Measurements from ENCODE around the gene PPP1R2. TPM values are rescaled to one million over a fixed set of nuclear protein-coding genes. Genes with fewer than 3 reads are reported as not detected.

Gene PPP1R2
- total RNA-seq, 1 donor from 2014 or later: 25.7 TPM

GRCh38 chr3:195540027-195540426 lies 3.1 kb downstream of the PPP1R2 start:
- Mint-ChIP-seq H3K27ac (peak overlapping the region; percentile 36), H3K9me3 (no peaks in the 10 kb centered on the region), H3K4me1 (ENCODE audit: unreplicated experiment) (peaks cover 38% of the 10 kb centered on the region), H3K27me3 (peaks cover 2% of the 10 kb centered on the region), H3K4me3 (peak overlapping the region; percentile 81), H3K36me3 (peaks cover 11% of the 10 kb centered on the region)
- no peak for TF ChIP-seq CTCF (conservative IDR thresholded peaks at IDR 0.05)
- no peak for DNase-seq (ENCODE audit: extremely low spot score, unreplicated experiment)

DNA sequence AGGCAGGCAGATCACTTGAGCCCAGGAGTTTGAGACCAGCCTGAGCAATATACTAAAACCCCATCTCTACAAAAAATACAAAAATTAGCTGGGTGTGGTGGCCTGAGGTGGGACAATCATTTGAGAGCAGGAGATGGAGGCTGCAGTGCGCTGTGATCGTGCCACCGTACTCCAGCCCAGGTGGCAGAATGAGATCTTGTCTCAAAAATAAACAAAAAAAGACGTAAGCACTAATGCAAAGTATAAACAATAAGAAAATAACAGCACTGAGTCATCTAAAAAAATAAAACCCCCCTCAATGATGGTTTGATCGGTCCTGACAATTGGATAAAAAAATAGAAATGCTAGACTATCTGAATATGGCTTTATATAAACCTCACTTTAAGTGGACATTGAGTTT lies 3.6 kb downstream of the PPP1R2 start:
- H3K4me1 Mint-ChIP-seq (ENCODE audit: unreplicated experiment): peaks cover 38% of the 10 kb centered on the region
- H3K27ac Mint-ChIP-seq: no peak overlapping the region
- no peak for DNase-seq (ENCODE audit: extremely low spot score, unreplicated experiment)
- H3K9me3 Mint-ChIP-seq: no peaks in the 10 kb centered on the region
- H3K4me3 Mint-ChIP-seq: peak overlapping the region; percentile 24
- TF ChIP-seq CTCF (conservative IDR thresholded peaks at IDR 0.05): no peak
- H3K27me3 Mint-ChIP-seq: no peaks in the 10 kb centered on the region
- H3K36me3 Mint-ChIP-seq: peaks cover 11% of the 10 kb centered on the region

DNA sequence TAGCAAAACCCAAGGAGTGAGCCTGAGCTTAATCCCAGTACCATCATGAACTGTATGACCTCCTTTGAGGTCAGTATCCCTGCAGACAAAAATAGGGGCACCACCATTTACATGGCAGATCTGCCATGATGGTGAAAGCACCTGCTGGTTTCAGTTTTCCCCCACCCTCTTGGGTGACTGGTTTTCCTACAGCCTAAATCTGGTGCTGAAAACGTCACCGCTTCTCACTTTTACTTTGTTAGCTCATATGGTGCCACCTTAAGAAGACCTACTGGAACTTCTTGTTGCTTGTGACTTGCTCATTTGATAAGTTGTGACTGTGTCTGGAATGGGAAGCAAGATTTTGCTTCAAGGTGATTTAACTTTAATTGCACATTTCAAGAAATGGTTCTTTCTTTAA lies 5.1 kb downstream of the PPP1R2 start:
- no peaks in the 10 kb centered on the region for H3K9me3 Mint-ChIP-seq
- no peaks in the 10 kb centered on the region for H3K27me3 Mint-ChIP-seq
- peaks cover 14% of the 10 kb centered on the region for H3K36me3 Mint-ChIP-seq
- H3K4me1 Mint-ChIP-seq (ENCODE audit: unreplicated experiment): peaks cover 42% of the 10 kb centered on the region
- no peak for TF ChIP-seq CTCF (conservative IDR thresholded peaks at IDR 0.05)
- DNase-seq (ENCODE audit: extremely low spot score, unreplicated experiment): no peak
- H3K4me3 Mint-ChIP-seq: no peak overlapping the region
- no peak overlapping the region for H3K27ac Mint-ChIP-seq

- Mint-ChIP-seq H3K9me3 (no peaks in the 10 kb centered on the region), H3K27me3 (no peaks in the 10 kb centered on the region), H3K4me1 (ENCODE audit: unreplicated experiment) (peaks cover 24% of the 10 kb centered on the region), H3K4me3 (no peak overlapping the region), H3K36me3 (peaks cover 14% of the 10 kb centered on the region), H3K27ac (no peak overlapping the region)
- TF ChIP-seq CTCF (conservative IDR thresholded peaks at IDR 0.05): no peak
- DNase-seq (ENCODE audit: extremely low spot score, unreplicated experiment): no peak
These were observed 7.8 kb downstream of the PPP1R2 start for GRCh38 chr3:195535293-195535692.

- no peak for DNase-seq (ENCODE audit: extremely low spot score, unreplicated experiment)
- TF ChIP-seq CTCF (conservative IDR thresholded peaks at IDR 0.05): no peak
- H3K27ac Mint-ChIP-seq: no peak overlapping the region
These were observed 10.3 kb downstream of the PPP1R2 start for GRCh38 chr3:195532834-195533233.

DNA sequence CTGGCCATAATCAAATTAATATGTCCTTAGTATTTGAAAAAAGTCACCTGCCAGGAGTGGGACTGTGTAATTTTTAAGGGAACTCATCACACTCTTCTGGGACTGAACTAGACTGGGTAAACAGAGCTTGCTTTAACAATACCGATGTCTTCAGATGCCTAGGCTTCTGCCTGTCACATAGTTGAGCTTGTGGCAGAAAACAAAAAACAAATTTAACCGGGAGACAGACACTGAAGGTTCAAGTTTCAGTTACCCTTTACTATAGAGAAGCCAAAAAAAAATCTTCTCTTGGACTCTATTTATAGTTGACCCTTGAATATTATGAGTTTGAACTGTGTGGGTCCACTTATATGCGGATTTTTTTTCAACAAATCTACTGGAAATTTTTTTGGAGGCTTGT lies 10.8 kb downstream of the PPP1R2 start:
- Mint-ChIP-seq H3K4me1 (ENCODE audit: unreplicated experiment) (peaks cover 10% of the 10 kb centered on the region), H3K9me3 (no peaks in the 10 kb centered on the region), H3K4me3 (no peak overlapping the region), H3K27me3 (no peaks in the 10 kb centered on the region), H3K27ac (peak overlapping the region; percentile 33), H3K36me3 (peaks cover 7% of the 10 kb centered on the region)
- no peak for TF ChIP-seq CTCF (conservative IDR thresholded peaks at IDR 0.05)
- DNase-seq (ENCODE audit: extremely low spot score, unreplicated experiment): no peak

More at GRCh38 chr3:195532834-195533233, 10.3 kb downstream of the PPP1R2 start:
- Mint-ChIP-seq H3K36me3 (peaks cover 7% of the 10 kb centered on the region), H3K9me3 (no peaks in the 10 kb centered on the region), H3K27me3 (no peaks in the 10 kb centered on the region), H3K4me3 (no peak overlapping the region), H3K4me1 (ENCODE audit: unreplicated experiment) (peaks cover 10% of the 10 kb centered on the region)
